Coronary artery (tissue), 2 donors: ENCODE data around the gene F8.
"Not testable (repeated sequence)": the region's sequence is repeated elsewhere in the genome, so short reads cannot be mapped to it uniquely, and the experiment has no call there.

ENCODE experiments used
- DNase-seq: peaks from one replicate; pipeline ENCODE4 v3.0.0-alpha.2; 2017; ENCODE audit warnings: low spot score
- H3K27ac ChIP-seq, 2 donors: fragments of 200-600 bp; sonication (generic); one replicate each; pipeline ENCODE4 v1.5.1; 2016 to 2019
- H3K4me3 ChIP-seq: fragments of 200-600 bp; sonication (generic); 2 replicates; pipeline ENCODE4 v1.5.1; 2016; ENCODE audit warnings: mild to moderate bottlenecking, moderate library complexity
- TF ChIP-seq, protein P1 (sequence below): fragments of 200-600 bp; sonication (generic); IDR thresholded peaks from one replicate; pipeline ENCODE4 v1.5.1; 2019; ENCODE audit warnings: antibody characterized with exemption

F8 gene

DNA sequence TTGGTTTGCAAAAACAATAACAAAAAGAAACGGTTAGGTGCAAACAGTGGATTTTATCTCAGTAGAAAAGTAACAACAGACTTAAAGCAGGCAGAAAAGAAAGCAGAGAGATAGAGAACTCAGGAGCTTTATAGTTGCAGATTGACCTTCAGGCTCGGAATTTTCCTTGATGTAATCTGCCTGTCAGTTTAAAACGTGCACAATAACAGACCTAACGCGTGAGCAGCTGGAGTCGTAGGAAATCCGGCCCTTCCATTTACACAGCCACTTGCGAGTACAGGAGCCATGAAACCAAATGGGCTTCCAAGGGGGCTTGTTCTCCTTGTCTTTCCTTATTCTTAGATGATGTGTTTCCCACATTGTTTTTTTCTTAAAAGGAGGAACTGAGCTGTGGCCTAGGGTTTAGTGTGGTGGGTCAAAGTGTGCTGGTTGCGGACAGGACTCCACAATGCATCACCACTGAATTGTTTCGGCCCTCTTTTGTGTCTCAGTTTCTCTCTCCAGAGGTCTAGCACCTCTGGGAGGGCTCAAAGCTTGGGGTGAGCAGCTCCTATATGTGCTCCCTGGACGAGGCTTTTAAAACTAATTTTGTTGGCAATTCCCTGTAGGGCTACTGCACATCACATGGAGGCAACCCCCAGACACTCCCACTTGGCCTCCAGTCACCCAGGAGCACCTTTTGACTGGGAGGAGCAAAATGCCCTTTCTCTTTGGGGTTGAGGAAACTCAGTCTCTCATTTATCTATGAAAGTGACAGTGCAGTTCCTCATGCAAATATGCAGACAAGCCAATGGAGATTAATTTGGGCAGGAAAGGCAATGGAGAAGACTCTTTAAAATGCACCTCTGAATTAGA, 203.4 kb downstream of the F8 start:
- Histone ChIP-seq H3K4me3 (no peak overlapping the region), H3K27ac (no peak overlapping the region)
- DNase-seq = no peak
- TF ChIP-seq, protein P1, sequence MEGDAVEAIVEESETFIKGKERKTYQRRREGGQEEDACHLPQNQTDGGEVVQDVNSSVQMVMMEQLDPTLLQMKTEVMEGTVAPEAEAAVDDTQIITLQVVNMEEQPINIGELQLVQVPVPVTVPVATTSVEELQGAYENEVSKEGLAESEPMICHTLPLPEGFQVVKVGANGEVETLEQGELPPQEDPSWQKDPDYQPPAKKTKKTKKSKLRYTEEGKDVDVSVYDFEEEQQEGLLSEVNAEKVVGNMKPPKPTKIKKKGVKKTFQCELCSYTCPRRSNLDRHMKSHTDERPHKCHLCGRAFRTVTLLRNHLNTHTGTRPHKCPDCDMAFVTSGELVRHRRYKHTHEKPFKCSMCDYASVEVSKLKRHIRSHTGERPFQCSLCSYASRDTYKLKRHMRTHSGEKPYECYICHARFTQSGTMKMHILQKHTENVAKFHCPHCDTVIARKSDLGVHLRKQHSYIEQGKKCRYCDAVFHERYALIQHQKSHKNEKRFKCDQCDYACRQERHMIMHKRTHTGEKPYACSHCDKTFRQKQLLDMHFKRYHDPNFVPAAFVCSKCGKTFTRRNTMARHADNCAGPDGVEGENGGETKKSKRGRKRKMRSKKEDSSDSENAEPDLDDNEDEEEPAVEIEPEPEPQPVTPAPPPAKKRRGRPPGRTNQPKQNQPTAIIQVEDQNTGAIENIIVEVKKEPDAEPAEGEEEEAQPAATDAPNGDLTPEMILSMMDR = no peak

DNA sequence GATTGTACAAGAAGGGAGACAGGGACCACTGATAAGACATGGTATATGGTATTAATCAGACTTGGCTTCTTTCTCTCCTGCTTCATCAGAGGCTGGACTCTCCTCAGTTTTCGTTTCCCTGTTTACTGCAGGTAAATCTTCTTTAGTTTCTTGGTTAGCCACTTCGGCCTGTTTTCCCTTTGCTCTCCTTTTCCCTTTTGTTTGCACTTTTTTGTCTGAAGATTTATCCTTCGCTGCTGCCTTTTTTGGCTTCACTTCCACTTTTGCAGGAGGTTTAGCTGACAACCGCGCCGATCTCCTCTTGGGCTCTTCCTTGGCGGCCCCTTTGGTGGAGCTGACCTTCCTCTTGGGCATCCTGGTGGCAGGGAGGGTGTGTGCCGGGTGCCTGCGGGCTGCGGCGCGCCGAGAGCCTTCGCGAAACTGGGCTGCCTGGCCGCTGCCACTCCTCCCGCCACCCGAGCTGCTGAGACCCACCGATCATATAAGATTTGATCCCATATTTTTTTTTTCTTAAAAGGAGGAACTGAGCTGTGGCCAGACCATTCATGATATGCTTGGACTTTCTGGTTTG, 205.4 kb downstream of the F8 start:
- not testable (repeated sequence) for H3K27ac ChIP-seq, DNase-seq, H3K4me3 ChIP-seq

DNA sequence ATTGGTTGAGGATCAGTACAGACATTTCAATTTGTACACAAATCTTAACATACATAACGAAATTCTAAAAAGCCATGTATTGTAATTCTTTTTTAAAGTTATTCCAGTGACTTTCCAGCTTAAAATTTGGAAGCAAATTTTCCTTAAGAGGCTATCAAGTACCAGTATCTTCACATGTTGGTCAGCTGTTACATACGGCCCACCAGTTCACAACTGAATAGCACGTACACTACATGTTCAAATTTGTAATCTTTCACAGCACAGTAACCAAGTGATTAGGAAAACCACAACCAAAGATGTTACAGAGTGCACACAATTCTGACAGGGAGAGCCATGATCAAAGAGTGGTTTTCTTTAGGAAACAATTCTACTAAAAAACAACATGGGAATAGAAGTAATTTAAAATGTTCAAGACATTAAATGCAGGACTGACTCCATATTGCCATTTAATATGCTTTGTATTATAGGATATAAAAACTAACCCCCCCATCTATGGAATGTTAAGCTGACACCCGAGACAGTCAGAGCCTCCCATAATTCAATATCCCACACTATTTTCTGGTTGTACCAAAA, 206.1 kb downstream of the F8 start:
- H3K27ac ChIP-seq, DNase-seq, H3K4me3 ChIP-seq: not testable (repeated sequence)

DNA sequence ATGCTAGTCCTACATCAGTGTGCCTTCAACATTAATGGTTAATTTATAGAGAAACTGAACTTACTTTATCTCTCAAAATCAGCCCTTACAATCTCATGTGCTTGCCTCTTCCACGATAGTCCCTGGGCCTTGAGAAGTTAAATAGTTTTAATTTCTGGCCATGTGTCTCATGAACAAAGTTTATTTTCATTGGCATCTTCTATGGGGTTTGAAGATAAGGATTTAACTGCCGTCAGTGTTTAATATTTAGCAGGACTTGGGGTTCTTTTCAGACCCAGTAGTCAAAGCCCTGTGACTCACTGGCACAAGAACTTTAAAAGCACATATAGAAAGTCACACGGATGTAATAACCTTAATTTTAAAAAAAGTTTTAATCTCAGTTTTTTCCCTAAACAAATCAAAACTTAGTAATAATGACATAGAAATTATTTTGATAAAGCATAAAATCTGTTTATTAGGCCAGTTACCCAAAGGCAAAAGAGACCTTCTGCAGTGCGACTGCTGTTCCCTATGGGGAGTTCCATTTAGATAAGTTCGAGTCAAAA, 207.2 kb downstream of the F8 start:
- Histone ChIP-seq H3K27ac (no peak overlapping the region), H3K4me3 (no peak overlapping the region)
- TF ChIP-seq, protein P1 = no peak
- no peak for DNase-seq

DNA sequence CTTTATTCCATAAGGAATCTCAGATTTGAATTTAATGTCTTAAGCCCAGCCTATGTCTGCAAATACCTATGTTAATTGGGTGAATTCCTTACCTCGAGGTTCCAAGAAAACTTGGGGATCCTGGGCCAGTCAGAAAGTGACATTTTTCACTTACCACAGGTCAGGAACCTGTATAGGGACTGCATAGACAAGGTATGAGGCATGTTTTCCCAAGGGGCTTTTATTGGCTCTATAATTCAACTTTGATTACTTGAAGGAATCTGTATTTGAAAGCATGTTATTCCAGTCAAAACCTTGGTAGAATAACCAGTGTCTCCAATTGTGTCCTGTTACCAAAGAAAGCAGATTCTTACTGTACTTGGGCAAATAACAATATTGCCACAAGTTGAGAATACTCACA, 208.7 kb downstream of the F8 start:
- TF ChIP-seq, protein P1 = no peak

DNA sequence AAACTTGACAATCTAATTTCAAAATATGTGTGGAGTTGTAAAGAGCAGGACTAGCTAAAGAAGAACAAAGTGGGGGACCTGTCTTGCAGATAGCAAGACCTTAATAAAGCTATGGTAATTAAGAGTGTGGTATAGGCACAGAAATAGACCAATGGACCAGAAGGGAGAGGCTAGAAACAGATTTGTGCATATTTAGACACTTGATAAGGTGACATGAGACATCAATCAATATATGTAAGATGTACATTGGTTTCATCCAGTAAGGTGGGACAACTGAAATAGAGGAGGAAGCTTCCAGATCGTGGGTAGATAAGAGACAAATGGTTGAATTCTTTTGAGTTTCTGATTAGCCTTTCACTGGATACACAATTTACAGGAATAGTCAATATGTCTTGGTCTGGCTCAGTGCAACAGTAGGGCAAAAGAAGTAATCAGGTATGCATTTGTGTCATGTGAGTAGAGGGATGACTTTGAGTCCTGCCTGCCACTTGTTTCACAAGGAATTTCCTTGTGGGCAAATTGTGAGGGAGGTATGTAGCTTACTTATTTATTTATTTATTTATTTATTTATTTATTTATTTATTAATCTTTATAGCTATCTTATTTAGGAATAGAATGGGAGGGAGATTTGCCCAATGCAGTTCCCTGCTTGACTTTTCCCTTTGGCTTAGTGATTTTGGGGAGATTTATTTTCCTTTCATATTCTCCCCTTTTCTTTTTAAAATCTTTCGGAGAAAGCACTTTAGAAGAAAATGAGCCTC, 210.0 kb downstream of the F8 start:
- TF ChIP-seq, protein P1 = no peak
- Histone ChIP-seq H3K27ac (no peak overlapping the region), H3K4me3 (no peak overlapping the region)
- no peak for DNase-seq

More for the DNA sequence above, 208.7 kb downstream of the F8 start:
- Histone ChIP-seq H3K27ac (no peak overlapping the region), H3K4me3 (no peak overlapping the region)
- no peak for DNase-seq

DNA sequence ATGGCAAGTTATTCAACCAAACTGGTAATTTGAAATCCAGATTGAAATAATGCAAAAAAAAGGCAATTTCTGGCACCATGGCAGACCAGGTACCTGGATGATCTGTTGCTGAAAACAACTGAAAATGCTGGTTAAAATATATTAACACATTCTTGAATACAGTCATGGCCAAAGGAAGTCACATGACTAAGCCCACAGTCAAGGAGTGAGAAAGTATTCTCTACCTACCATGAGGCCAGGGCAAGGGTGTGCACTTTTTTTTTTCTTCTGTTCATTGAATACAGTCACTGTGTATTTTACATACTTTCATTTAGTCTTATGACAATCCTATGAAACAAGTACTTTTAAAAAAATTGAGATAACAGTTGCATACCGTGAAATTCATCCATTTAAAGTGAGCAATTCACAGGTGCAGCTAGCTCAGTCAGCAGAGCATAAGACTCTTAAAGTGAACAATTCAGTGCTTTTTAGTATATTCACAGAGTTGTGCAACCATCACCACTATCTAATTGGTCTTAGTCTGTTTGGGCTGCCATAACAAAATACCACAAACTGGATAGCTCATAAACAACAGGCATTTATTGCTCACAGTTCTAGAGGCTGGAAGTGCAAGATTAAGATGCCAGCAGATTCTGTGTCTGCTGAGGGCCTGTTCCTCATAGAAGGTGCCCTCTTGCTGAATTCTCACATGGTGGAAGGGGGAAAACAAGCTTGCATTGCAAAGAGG, 212.4 kb downstream of the F8 start:
- no peak for DNase-seq
- H3K27ac ChIP-seq = no peak overlapping the region
- TF ChIP-seq, protein P1 = no peak
- H3K4me3 ChIP-seq = no peak overlapping the region
